Osteoblast (primary cell): ENCODE data around the gene USH2A. TPM values are rescaled to one million over a fixed set of nuclear protein-coding genes. Genes with fewer than 3 reads are reported as not detected.

Experiments used
- DNase-seq: peaks from one replicate; pipeline ENCODE4 v3.0.0; 2011; ENCODE audit warnings: low spot score, mixed read lengths; ENCODE audit not compliant: insufficient read length; ENCODE audit errors: missing footprints
- H2AFZ ChIP-seq: 2 replicates; pipeline ENCODE4 v1.6.0; 2011; ENCODE audit warnings: mild to moderate bottlenecking, low read length
- H3K27ac ChIP-seq: 2 replicates; pipeline ENCODE4 v1.5.1; 2011; ENCODE audit warnings: mild to moderate bottlenecking, low read depth, low read length, moderate library complexity
- H3K27me3 ChIP-seq: 2 replicates; pipeline ENCODE4 v1.6.0; 2012; ENCODE audit warnings: mild to moderate bottlenecking, control low read depth, inconsistent platforms, low read length, moderate library complexity; ENCODE audit not compliant: insufficient read depth
- H3K36me3 ChIP-seq: 2 replicates; pipeline ENCODE4 v1.5.1; 2011; ENCODE audit warnings: mild to moderate bottlenecking, low read length, control low read depth, moderate library complexity; ENCODE audit not compliant: insufficient read depth
- H3K4me1 ChIP-seq: 2 replicates; pipeline ENCODE4 v1.5.1; 2011; ENCODE audit warnings: mild to moderate bottlenecking, low read length, control low read depth, moderate library complexity; ENCODE audit not compliant: insufficient read depth
- H3K4me2 ChIP-seq: 2 replicates; pipeline ENCODE4 v1.6.0; 2011; ENCODE audit warnings: mild to moderate bottlenecking, low read length; ENCODE audit not compliant: insufficient read depth
- H3K4me3 ChIP-seq: fragments of 200-600 bp; sonication (generic); 3 replicates; pipeline ENCODE4 v1.5.1; 2012; ENCODE audit warnings: mild to moderate bottlenecking, low read length, inconsistent platforms; ENCODE audit not compliant: insufficient read depth
- H3K79me2 ChIP-seq: 2 replicates; pipeline ENCODE4 v1.6.0; 2012; ENCODE audit warnings: mild to moderate bottlenecking, low read length, control low read depth, inconsistent platforms; ENCODE audit not compliant: insufficient read depth
- H3K9me3 ChIP-seq: 2 replicates; pipeline ENCODE4 v1.5.1; 2011; ENCODE audit warnings: low read depth, low read length, control low read depth
- H4K20me1 ChIP-seq: 2 replicates; pipeline ENCODE4 v1.6.0; 2012; ENCODE audit warnings: mild to moderate bottlenecking, low read length, control low read depth; ENCODE audit not compliant: insufficient read depth
- total RNA-seq: library from RNA; depleted of rRNA; stranded (reverse); fragments of >200 nt; gene quantifications from 2 replicates; pipeline ENCODE4 v1.2.3, GENCODE V29; 2012
- TF ChIP-seq, protein P1 (sequence below): IDR thresholded peaks from 2 replicates; pipeline ENCODE4 v1.5.1; 2011; ENCODE audit warnings: mild to moderate bottlenecking, low read depth, low read length, moderate library complexity; ENCODE audit errors: extremely low read depth

The USH2A gene
- total RNA-seq, 1 donor: under 0.01 TPM

DNA sequence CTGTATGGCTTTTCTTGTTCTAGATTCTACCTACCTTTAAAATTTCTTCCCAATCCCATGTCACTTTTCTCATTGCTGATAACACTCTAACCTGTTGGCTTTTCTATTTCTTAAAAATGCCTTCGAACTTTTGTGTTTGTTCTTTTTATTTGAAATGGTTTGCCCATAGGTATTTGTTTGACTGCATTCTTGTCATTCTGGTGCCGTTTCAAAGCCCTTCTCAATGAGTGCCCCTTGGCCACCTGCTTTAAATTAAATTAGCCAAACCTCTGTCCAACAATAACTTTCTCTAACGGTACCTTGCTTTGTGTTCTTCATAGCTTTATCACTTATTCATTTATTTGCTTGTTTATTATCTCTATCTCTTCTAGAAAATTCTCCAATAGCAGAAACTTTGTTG lies 817.2 kb downstream of the USH2A start:
- H3K36me3 ChIP-seq: peaks cover 38% of the 10 kb centered on the region
- TF ChIP-seq, protein P1, sequence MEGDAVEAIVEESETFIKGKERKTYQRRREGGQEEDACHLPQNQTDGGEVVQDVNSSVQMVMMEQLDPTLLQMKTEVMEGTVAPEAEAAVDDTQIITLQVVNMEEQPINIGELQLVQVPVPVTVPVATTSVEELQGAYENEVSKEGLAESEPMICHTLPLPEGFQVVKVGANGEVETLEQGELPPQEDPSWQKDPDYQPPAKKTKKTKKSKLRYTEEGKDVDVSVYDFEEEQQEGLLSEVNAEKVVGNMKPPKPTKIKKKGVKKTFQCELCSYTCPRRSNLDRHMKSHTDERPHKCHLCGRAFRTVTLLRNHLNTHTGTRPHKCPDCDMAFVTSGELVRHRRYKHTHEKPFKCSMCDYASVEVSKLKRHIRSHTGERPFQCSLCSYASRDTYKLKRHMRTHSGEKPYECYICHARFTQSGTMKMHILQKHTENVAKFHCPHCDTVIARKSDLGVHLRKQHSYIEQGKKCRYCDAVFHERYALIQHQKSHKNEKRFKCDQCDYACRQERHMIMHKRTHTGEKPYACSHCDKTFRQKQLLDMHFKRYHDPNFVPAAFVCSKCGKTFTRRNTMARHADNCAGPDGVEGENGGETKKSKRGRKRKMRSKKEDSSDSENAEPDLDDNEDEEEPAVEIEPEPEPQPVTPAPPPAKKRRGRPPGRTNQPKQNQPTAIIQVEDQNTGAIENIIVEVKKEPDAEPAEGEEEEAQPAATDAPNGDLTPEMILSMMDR: no peak
- peaks cover 14% of the 10 kb centered on the region for H3K4me1 ChIP-seq
- no peak overlapping the region for H3K4me3 ChIP-seq
- no peak overlapping the region for H3K4me2 ChIP-seq
- no peak for DNase-seq
- H2AFZ ChIP-seq: no peak overlapping the region
- peaks cover 2% of the 10 kb centered on the region for H3K79me2 ChIP-seq
- H4K20me1 ChIP-seq: no peaks in the 10 kb centered on the region
- no peaks in the 10 kb centered on the region for H3K9me3 ChIP-seq
- no peak overlapping the region for H3K27ac ChIP-seq
- no peaks in the 10 kb centered on the region for H3K27me3 ChIP-seq

DNA sequence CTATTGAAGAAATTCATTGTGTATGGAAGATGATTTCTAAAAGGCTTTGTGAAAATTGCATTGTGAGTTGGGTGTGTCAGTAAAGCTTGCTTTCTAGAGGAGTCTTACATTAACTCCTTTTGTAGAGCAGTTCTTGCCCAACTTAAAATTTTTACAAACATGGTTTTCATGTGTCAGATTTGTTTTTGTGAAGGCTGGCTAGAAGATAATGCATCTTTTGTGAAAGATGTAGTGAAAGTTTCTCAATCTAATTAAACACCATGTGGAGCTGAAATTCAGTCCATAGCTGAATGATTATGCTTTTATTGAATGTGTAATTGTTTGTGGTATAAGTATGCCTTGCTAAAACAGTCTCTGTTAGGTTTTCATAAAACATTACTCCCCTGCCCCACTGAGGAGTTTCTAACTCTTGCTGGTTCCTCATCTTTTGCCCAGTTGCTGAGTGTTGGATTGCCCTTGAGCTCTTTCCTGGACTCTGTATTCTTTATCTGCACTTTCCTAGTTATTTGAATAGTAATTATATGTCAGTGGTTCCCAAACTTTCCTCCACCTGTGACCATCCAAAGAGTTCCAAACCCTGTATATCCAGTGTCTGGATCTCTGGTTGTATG lies 818.1 kb downstream of the USH2A start:
- Histone ChIP-seq H3K36me3 (peaks cover 38% of the 10 kb centered on the region), H3K4me2 (no peak overlapping the region), H3K27ac (no peak overlapping the region), H3K9me3 (no peaks in the 10 kb centered on the region), H4K20me1 (no peaks in the 10 kb centered on the region), H3K4me3 (no peak overlapping the region), H3K27me3 (no peaks in the 10 kb centered on the region), H3K79me2 (peaks cover 2% of the 10 kb centered on the region), H2AFZ (no peak overlapping the region), H3K4me1 (peaks cover 14% of the 10 kb centered on the region)
- DNase-seq: no peak
- TF ChIP-seq, protein P1: no peak

DNA sequence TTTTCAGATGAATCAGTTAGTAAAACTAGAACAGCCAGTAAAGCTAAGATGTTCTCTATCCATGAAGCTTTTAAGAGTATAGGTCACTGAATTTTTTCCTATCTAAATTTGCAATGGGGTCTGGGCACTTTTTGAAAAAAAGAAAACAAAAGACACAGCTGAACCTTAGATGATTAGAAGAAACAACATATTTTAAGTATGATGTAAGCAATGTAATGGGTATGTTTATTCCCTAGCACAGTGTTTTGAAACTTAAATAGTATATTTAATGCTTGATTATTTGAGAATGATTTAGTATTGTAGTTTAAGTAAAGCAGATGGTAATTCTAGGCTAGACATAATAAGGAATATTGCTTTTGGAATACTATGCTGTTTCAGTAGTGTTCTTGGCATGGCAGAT lies 819.9 kb downstream of the USH2A start:
- Histone ChIP-seq H3K36me3 (peaks cover 25% of the 10 kb centered on the region), H4K20me1 (no peaks in the 10 kb centered on the region), H3K4me2 (no peak overlapping the region), H3K27me3 (no peaks in the 10 kb centered on the region), H3K79me2 (peaks cover 2% of the 10 kb centered on the region), H3K9me3 (no peaks in the 10 kb centered on the region), H2AFZ (no peak overlapping the region), H3K4me3 (no peak overlapping the region), H3K27ac (peak overlapping the region; percentile 16), H3K4me1 (peaks cover 16% of the 10 kb centered on the region)
- DNase-seq: no peak
- TF ChIP-seq, protein P1: no peak

DNA sequence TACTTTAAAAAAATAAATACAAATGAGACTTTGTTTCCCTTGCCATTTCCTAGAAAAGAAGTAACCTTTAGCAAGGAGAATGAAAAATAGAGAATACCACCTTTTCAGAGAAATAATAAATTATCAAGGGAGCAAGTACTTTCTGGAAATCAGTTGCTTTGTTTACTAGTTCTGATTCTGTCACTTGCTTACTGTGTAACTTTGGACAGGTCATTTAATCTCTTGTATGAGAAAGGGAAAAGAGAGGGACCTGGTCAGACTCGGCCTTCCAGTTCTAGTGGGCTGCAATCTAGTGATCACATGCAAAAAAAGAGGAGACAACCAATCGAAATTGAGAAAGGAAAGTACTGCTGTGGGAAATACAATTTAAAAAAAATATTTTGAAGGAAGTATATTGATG lies 822.0 kb downstream of the USH2A start:
- no peaks in the 10 kb centered on the region for H3K9me3 ChIP-seq
- H3K4me1 ChIP-seq: peaks cover 14% of the 10 kb centered on the region
- TF ChIP-seq, protein P1: no peak
- H3K27me3 ChIP-seq: no peaks in the 10 kb centered on the region
- H4K20me1 ChIP-seq: no peaks in the 10 kb centered on the region
- no peak overlapping the region for H2AFZ ChIP-seq
- no peak overlapping the region for H3K27ac ChIP-seq
- peaks cover 4% of the 10 kb centered on the region for H3K79me2 ChIP-seq
- H3K4me2 ChIP-seq: no peak overlapping the region
- no peak overlapping the region for H3K4me3 ChIP-seq
- peaks cover 23% of the 10 kb centered on the region for H3K36me3 ChIP-seq
- no peak for DNase-seq
